Chondrocyte (in vitro differentiated cells): ENCODE measurements around the gene NELL2. TPM values are rescaled to one million over a fixed set of nuclear protein-coding genes. Genes with fewer than 3 reads are reported as not detected.
A peak's percentile ranks its signal among the peaks of the same experiment; 100 is the strongest.

Source experiments
- DNase-seq: peaks from one replicate; pipeline ENCODE4 v3.0.0; 2021; ENCODE audit warnings: mixed read lengths, low spot score
- H3K27ac Mint-ChIP-seq: one replicate; pipeline ENCODE4 v1.8.0; 2021; ENCODE audit warnings: mild to moderate bottlenecking, moderate library complexity, mixed read lengths; ENCODE audit not compliant: unreplicated experiment
- H3K27me3 Mint-ChIP-seq: 2 replicates; pipeline ENCODE4 v1.8.0; 2021; ENCODE audit warnings: low read depth, mixed read lengths
- H3K36me3 Mint-ChIP-seq: 2 replicates; pipeline ENCODE4 v1.8.0; 2021; ENCODE audit warnings: low read depth, mixed read lengths
- H3K4me1 Mint-ChIP-seq: 2 replicates; pipeline ENCODE4 v1.8.0; 2021; ENCODE audit warnings: low read depth, mild to moderate bottlenecking, mixed read lengths
- H3K4me3 Mint-ChIP-seq: one replicate; pipeline ENCODE4 v1.8.0; 2021; ENCODE audit warnings: mild to moderate bottlenecking, moderate library complexity, mixed read lengths; ENCODE audit not compliant: unreplicated experiment
- H3K9me3 Mint-ChIP-seq: 2 replicates; pipeline ENCODE4 v1.8.0; 2021; ENCODE audit warnings: low read depth, mixed read lengths
- total RNA-seq: library from RNA; stranded (reverse); gene quantifications from 3 replicates; pipeline ENCODE4 v1.2.1, GENCODE V29; 2021
- TF ChIP-seq, protein P1 (sequence below): fragments of 200-600 bp; sonication (generic); IDR thresholded peaks from 2 replicates; pipeline ENCODE4 v1.5.0; 2021; ENCODE audit warnings: antibody characterized with exemption, mild to moderate bottlenecking, moderate library complexity

NELL2 gene
- total RNA-seq, 1 donor from 2014 or later: not detected

DNA sequence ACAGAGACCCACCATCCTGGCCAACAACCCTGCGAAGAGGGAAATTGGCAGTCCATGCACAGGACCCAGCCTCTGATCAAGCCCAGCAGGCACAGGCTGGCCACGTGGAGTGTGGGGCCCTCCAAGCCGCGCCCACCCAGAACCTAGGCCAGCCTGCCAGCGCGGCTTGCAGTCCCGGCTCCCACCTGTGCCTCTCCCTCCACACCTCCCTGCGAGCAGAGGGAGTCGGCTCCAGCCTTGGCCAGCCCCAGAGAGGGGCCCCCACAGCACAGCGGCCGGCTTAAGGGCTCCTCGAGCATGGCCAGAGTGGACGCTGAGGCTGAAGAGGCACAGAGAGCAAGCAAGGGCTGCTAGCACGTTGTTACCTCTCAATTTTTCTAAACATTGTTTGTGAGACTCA, 373.4 kb downstream of the NELL2 start:
- Mint-ChIP-seq H3K4me3 (no peak overlapping the region), H3K4me1 (no peaks in the 10 kb centered on the region), H3K27ac (no peak overlapping the region), H3K27me3 (no peaks in the 10 kb centered on the region), H3K9me3 (peaks cover 3% of the 10 kb centered on the region), H3K36me3 (no peaks in the 10 kb centered on the region)
- peak; percentile 75 for DNase-seq
- TF ChIP-seq, protein P1, sequence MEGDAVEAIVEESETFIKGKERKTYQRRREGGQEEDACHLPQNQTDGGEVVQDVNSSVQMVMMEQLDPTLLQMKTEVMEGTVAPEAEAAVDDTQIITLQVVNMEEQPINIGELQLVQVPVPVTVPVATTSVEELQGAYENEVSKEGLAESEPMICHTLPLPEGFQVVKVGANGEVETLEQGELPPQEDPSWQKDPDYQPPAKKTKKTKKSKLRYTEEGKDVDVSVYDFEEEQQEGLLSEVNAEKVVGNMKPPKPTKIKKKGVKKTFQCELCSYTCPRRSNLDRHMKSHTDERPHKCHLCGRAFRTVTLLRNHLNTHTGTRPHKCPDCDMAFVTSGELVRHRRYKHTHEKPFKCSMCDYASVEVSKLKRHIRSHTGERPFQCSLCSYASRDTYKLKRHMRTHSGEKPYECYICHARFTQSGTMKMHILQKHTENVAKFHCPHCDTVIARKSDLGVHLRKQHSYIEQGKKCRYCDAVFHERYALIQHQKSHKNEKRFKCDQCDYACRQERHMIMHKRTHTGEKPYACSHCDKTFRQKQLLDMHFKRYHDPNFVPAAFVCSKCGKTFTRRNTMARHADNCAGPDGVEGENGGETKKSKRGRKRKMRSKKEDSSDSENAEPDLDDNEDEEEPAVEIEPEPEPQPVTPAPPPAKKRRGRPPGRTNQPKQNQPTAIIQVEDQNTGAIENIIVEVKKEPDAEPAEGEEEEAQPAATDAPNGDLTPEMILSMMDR: no peak

DNA sequence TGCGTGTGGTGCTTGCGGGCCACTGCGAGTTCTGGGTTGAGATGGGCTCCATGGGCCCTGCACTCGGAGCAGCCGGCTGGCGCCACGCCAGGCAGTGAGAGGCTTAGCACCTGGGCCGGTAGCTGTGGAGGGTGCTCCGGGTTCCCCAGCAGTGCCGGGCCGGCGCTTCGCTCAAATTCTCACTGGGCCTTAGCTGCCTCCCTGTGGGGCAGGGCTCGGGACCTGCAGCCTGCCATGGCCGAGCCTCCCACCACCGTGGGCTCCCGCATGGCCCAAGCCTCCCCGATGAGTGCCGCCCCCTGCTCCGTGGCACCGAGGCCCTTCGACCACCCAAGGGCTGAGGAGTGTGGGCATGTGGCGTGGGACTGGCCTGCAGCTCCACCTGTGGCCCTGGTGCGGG, 375.7 kb downstream of the NELL2 start:
- Mint-ChIP-seq H3K36me3 (no peaks in the 10 kb centered on the region), H3K9me3 (peaks cover 3% of the 10 kb centered on the region), H3K27me3 (no peaks in the 10 kb centered on the region), H3K27ac (no peak overlapping the region), H3K4me1 (no peaks in the 10 kb centered on the region), H3K4me3 (no peak overlapping the region)
- TF ChIP-seq, protein P1: no peak
- peak; percentile 82 for DNase-seq

DNA sequence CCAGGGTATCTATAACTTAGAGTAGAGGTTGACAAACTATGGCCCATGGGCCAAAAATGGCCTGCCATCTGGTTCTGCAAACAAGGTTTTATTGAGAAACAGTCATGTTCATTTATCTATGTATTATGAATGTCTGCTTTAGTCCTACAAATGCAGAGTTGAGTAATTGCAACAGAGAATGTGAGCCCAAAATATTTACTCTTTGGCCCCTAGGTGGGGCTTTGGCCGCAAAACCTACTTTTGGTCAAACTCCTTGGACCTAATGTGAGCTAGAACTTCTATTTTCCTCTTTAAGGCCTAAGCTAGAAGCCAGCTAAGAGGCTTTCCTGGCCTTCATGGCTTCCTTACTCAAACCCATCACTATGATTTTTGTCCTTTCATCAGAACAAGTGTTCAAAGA, 379.1 kb downstream of the NELL2 start:
- no peaks in the 10 kb centered on the region for H3K27me3 Mint-ChIP-seq
- no peak for DNase-seq
- TF ChIP-seq, protein P1: peak; percentile 19
- H3K4me1 Mint-ChIP-seq: no peaks in the 10 kb centered on the region
- peaks cover 6% of the 10 kb centered on the region for H3K9me3 Mint-ChIP-seq
- no peak overlapping the region for H3K27ac Mint-ChIP-seq
- no peaks in the 10 kb centered on the region for H3K36me3 Mint-ChIP-seq
- no peak overlapping the region for H3K4me3 Mint-ChIP-seq

DNA sequence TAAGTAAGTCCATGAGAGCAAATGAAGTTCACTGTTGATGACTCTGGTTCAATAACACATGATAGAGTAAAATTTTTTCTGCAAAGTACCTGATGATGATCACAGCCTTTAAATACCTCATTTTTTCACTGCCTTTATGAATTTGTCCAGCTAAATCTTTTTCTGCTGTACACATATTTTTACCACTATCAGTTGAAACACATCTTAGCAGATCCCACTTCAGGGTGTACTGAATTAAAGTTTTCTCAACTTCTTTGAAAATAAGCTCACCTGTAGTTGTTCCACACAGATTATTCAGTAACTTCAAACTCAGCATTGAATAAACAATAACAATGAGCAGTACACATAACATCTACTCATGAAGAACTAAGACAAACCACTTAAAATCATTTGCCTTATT, 385.9 kb downstream of the NELL2 start:
- H3K36me3 Mint-ChIP-seq: no peaks in the 10 kb centered on the region
- H3K27me3 Mint-ChIP-seq: no peaks in the 10 kb centered on the region
- H3K9me3 Mint-ChIP-seq: peaks cover 13% of the 10 kb centered on the region
- TF ChIP-seq, protein P1: no peak
- DNase-seq: no peak
- no peak overlapping the region for H3K27ac Mint-ChIP-seq
- no peak overlapping the region for H3K4me3 Mint-ChIP-seq
- H3K4me1 Mint-ChIP-seq: no peaks in the 10 kb centered on the region

DNA sequence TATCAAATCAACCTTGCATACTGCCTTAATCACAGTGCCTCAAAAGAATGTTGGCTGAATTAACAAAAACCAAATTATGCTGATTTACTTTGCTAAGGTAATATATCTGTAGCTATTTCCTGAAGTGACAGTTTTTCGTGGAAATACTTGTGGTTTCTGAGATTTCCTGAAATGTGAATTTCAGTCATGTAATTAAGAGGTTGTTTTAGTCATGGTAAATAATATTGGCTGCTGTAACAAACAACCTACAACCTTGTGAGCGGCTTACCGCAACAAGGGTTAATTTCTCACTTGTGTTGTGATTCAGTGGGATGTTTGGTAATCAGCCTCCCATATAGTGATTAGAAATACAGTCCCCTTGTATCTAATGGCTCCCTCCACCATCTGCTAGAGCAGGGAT, 387.9 kb downstream of the NELL2 start:
- no peak overlapping the region for H3K27ac Mint-ChIP-seq
- no peaks in the 10 kb centered on the region for H3K4me1 Mint-ChIP-seq
- TF ChIP-seq, protein P1: no peak
- no peak overlapping the region for H3K4me3 Mint-ChIP-seq
- peaks cover 15% of the 10 kb centered on the region for H3K9me3 Mint-ChIP-seq
- H3K36me3 Mint-ChIP-seq: no peaks in the 10 kb centered on the region
- no peaks in the 10 kb centered on the region for H3K27me3 Mint-ChIP-seq
- no peak for DNase-seq
